Epithelial cell of esophagus (primary cell): ENCODE data around the gene MDH2.
A peak's percentile ranks its signal among the peaks of the same experiment; 100 is the strongest.

Experiments
- DNase-seq: peaks from one replicate; pipeline ENCODE4 v3.0.0; 2010; ENCODE audit warnings: low read depth
- H3K4me3 ChIP-seq: 2 replicates; pipeline ENCODE4 v1.5.1; 2011; ENCODE audit warnings: mild to moderate bottlenecking, low read length, control low read depth
- TF ChIP-seq, protein P1 (sequence below): IDR thresholded peaks from 2 replicates; pipeline ENCODE4 v1.5.1; 2011; ENCODE audit warnings: low read depth, mild to moderate bottlenecking, low read length, control low read depth, inconsistent platforms; ENCODE audit not compliant: insufficient read depth; ENCODE audit errors: missing control alignments

MDH2 gene

DNA sequence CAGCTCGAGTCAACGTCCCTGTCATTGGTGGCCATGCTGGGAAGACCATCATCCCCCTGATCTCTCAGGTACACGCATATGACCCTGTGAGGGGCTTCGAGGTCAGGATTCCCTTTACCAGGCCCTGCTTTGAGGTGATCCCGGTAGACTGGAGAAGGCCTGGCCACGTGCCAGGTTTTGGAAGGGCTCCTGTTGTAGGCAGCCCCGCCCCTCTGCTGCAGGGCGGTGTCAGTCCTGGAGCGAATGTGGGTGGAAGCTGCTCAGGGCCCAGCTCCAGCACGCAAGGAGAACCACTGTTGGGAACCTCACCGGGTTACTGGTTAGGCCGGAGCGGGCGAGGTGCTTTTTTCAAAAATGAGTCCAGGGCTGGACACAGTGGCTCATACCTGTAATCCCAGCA lies 15.6 kb downstream of the MDH2 start:
- TF ChIP-seq, protein P1, sequence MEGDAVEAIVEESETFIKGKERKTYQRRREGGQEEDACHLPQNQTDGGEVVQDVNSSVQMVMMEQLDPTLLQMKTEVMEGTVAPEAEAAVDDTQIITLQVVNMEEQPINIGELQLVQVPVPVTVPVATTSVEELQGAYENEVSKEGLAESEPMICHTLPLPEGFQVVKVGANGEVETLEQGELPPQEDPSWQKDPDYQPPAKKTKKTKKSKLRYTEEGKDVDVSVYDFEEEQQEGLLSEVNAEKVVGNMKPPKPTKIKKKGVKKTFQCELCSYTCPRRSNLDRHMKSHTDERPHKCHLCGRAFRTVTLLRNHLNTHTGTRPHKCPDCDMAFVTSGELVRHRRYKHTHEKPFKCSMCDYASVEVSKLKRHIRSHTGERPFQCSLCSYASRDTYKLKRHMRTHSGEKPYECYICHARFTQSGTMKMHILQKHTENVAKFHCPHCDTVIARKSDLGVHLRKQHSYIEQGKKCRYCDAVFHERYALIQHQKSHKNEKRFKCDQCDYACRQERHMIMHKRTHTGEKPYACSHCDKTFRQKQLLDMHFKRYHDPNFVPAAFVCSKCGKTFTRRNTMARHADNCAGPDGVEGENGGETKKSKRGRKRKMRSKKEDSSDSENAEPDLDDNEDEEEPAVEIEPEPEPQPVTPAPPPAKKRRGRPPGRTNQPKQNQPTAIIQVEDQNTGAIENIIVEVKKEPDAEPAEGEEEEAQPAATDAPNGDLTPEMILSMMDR, result no peak
- DNase-seq, result peak; percentile 80
- no peak overlapping the region for H3K4me3 ChIP-seq

DNA sequence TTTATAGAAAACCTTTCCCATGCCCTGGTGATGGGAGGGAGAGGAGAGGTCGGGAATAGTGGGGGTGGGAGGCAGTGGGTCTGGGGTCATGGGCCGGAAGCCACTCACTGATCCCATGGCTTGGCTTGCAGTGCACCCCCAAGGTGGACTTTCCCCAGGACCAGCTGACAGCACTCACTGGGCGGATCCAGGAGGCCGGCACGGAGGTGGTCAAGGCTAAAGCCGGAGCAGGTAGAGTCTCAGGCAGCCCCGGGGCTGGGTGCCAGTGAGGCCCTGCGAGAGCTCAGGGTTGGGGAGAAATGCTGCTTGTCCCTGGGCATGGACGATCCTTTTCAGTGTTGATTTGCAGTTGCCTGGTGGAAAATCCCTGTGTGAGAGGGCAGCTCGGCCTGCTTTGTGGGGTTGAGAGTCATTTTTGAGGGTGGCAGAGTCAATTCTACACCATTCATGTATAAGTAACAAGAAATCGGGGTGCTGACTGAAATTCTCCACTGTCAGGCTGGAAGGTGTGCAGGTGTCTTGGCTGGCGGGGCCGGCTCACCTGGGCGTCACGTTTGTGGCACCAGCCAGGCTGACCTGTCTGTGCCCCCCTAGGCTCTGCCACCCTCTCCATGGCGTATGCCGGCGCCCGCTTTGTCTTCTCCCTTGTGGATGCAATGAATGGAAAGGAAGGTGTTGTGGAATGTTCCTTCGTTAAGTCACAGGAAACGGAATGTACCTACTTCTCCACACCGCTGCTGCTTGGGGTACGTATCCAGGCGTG lies 16.5 kb downstream of the MDH2 start:
- TF ChIP-seq, protein P1, result no peak
- no peak for DNase-seq
- H3K4me3 ChIP-seq, result no peak overlapping the region

DNA sequence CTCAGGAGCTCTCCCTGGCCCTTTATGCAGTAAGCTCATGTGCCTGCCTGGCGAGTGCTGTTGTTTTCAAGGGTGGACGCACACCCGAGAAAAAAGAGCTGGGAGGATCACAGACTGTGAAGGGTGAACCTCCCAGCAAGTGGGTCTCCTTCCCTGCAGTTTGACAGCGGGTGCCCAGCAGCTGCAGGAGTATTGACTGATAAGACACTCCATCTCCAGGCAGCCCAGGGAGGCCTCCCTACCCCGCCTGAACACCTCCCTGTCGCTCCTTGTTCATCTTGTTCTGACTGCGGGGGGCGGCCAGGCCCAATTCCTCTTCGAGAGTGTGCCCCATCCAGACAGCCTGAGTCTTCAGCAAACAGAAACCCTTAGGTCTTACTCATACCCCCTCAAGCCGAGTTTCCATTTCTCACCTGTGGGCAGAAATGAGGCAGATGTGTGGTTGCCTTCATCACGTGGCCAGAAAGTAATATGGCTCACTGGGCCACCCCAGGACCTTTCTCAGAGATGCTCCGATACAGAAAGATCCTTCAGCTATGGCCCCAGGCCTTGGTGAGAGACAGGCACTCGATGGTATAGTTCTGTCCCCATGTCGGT lies 17.2 kb downstream of the MDH2 start:
- DNase-seq, result no peak
- TF ChIP-seq, protein P1, result no peak
- no peak overlapping the region for H3K4me3 ChIP-seq

DNA sequence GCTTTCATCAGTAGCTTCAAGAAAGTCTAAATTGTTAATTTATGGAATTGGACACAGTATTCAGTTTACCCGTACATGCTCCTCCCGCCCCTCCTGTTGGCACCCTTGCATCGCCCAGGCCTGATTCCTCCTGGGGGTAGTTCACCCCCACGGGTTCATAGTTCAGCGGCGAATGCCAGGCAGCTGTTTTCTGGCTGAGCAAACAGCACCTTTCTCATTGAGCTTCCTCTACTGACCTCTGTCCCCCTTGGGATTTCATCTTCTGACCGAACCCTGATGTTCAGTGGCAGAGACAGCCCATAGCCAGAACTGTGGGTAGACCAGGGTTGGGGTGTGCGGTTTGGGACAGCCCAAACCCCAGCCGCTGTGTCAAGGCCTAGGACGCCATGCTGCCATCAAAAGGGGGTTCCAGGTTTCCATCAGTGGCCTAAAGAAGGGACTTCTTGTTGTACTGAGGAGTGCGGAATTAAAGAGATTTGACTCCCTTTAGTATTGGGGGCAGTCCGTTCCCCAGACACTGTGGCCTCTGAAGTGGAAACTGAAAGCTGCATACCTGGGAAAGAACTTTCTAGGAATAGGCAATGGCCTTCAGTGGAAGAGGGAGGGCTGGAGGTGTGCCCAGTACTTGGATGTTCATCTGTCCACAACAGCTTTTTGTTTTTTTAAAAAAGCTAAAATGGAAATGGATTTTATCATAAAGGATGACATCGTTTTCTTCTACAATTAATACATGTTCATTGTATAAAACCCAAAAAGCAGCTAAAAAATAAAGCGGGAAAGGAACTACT lies 19.0 kb downstream of the MDH2 start:
- TF ChIP-seq, protein P1, result no peak
- no peak for DNase-seq
- no peak overlapping the region for H3K4me3 ChIP-seq

DNA sequence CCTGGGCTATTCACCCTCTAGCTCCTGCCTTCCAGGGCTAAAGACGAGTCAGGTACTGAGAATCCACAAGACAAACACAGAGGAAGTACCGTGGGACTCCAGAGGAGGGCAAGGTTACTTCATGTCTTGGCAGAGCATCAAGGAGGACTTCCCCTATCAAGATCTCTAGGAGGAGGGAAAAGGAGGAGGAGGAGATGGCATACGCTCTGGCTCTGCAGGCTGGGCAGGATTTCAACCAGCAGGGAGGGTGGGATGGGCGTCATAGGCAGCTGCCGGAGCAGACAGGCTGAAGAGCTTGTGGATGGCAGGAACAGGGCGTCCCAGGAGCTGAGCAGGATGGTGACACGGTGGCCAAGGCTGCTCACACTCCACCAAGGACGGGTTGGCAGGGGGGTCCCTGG lies 21.3 kb downstream of the MDH2 start:
- TF ChIP-seq, protein P1, result peak; percentile 79
- peak; percentile 98 for DNase-seq
- no peak overlapping the region for H3K4me3 ChIP-seq

DNA sequence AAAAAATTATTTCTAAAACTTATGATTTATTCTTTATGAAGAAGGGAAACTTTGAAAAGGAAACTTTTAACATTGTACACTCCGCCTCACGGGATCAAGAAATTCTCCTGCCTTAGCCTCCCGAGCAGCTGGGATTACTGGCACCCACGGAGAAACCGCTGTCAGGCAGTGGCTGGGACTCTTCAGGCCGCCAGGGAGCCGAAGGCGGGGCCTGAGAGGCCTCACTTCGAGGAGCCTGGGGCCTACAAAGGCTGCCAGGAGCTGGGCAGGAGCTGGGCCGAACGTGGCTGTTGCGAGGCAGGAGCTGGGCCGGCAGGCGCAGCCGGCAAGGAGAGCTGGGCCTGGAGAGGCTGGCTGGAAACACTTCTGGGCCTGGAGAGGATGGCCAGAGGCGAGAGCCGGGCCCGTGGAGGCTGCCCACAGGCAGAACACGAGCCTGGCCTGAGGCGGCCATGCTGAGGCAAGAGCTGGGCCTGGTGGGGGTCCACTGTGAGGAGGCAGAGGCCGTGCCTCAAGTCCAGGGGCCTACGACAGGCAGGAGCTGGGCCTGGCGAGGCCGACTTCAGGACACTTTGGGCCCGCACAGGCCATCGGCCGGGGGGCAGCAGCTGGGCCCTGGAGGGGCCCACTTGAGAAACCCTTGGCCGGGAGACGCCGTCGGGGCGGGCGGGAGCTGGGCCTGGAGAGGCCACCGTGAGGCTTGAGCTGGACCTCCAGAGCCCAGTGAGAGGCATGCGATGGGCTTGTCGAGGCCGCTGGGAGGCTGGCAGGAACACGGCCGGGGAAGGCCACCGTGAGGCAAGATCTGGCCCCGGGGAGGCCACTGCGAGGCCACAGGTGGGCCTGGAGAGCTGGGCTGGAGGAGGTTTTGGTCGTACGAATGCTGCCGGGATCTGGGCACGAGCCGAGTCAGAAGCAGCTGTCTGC lies 23.7 kb downstream of the MDH2 start:
- DNase-seq, result no peak
- TF ChIP-seq, protein P1, result no peak
- no peak overlapping the region for H3K4me3 ChIP-seq
